HEK293 (cell line): Measurements from ENCODE around the gene KLHL11.
A peak's percentile ranks its signal among the peaks of the same experiment; 100 is the strongest.

Source experiments
- ATF2 ChIP-seq: fragments of 450-650 bp; formaldehyde crosslinking; IDR thresholded peaks from 2 replicates; pipeline ENCODE4 v1.5.1; 2016; ENCODE audit warnings: missing biosample characterization, missing genetic modification characterization, low read depth
- BCL11B ChIP-seq: fragments of 450-650 bp; formaldehyde crosslinking; IDR thresholded peaks from 2 replicates; pipeline ENCODE4 v1.5.1; 2016; ENCODE audit warnings: low read depth, missing biosample characterization, missing genetic modification characterization
- EGR2 ChIP-seq: fragments of 450-650 bp; formaldehyde crosslinking; IDR thresholded peaks from 2 replicates; pipeline ENCODE4 v1.5.1; 2016; ENCODE audit warnings: low read depth, missing biosample characterization, missing genetic modification characterization
- FEZF1 ChIP-seq: fragments of 450-650 bp; formaldehyde crosslinking; IDR thresholded peaks from 2 replicates; pipeline ENCODE4 v1.5.1; 2016; ENCODE audit warnings: missing biosample characterization, missing genetic modification characterization
- IKZF3 ChIP-seq: fragments of 450-650 bp; IDR thresholded peaks from 2 replicates; pipeline ENCODE4 v1.5.0; 2018; ENCODE audit warnings: missing biosample characterization, mild to moderate bottlenecking, missing genetic modification characterization, moderate library complexity
- OVOL3 ChIP-seq: fragments of 450-650 bp; formaldehyde crosslinking; IDR thresholded peaks from 2 replicates; pipeline ENCODE4 v1.5.1; 2016; ENCODE audit warnings: missing biosample characterization, missing genetic modification characterization
- YY2 ChIP-seq: fragments of 450-650 bp; formaldehyde crosslinking; IDR thresholded peaks from 2 replicates; pipeline ENCODE4 v1.5.1; 2016; ENCODE audit warnings: missing biosample characterization, missing genetic modification characterization
- ZBTB17 ChIP-seq: fragments of 450-650 bp; formaldehyde crosslinking; IDR thresholded peaks from 2 replicates; pipeline ENCODE4 v1.5.1; 2016; ENCODE audit warnings: missing biosample characterization, missing genetic modification characterization
- ZBTB21 ChIP-seq: fragments of 450-650 bp; formaldehyde crosslinking; IDR thresholded peaks from 2 replicates; pipeline ENCODE4 v1.5.1; 2017; ENCODE audit warnings: missing biosample characterization, missing genetic modification characterization
- ZBTB8A ChIP-seq: fragments of 450-650 bp; formaldehyde crosslinking; IDR thresholded peaks from 2 replicates; pipeline ENCODE4 v1.5.1; 2016; ENCODE audit warnings: missing biosample characterization, missing genetic modification characterization
- ZNF112 ChIP-seq: fragments of 450-650 bp; formaldehyde crosslinking; IDR thresholded peaks from 2 replicates; pipeline ENCODE4 v1.5.0; 2017; ENCODE audit warnings: missing biosample characterization, missing genetic modification characterization
- ZNF121 ChIP-seq: fragments of 450-650 bp; formaldehyde crosslinking; IDR thresholded peaks from 2 replicates; pipeline ENCODE4 v1.5.1; 2016; ENCODE audit warnings: missing biosample characterization, missing genetic modification characterization
- ZNF155 ChIP-seq: fragments of 450-650 bp; formaldehyde crosslinking; IDR thresholded peaks from 2 replicates; pipeline ENCODE4 v1.5.1; 2016; ENCODE audit warnings: missing biosample characterization, missing genetic modification characterization
- ZNF157 ChIP-seq: fragments of 450-650 bp; formaldehyde crosslinking; IDR thresholded peaks from 2 replicates; pipeline ENCODE4 v1.5.1; 2016; ENCODE audit warnings: missing biosample characterization, missing genetic modification characterization
- ZNF221 ChIP-seq: fragments of 450-650 bp; formaldehyde crosslinking; IDR thresholded peaks from 2 replicates; pipeline ENCODE4 v1.5.1; 2017; ENCODE audit warnings: missing biosample characterization, missing genetic modification characterization, borderline replicate concordance
- ZNF292 ChIP-seq: fragments of 450-650 bp; formaldehyde crosslinking; IDR thresholded peaks from 2 replicates; pipeline ENCODE4 v1.5.1; 2016; ENCODE audit warnings: low read depth, missing biosample characterization, missing genetic modification characterization, borderline replicate concordance
- ZNF350 ChIP-seq: fragments of 450-650 bp; formaldehyde crosslinking; IDR thresholded peaks from 2 replicates; pipeline ENCODE4 v1.5.0; 2017; ENCODE audit warnings: missing biosample characterization, mild to moderate bottlenecking, missing genetic modification characterization
- ZNF354C ChIP-seq: fragments of 450-650 bp; formaldehyde crosslinking; IDR thresholded peaks from 2 replicates; pipeline ENCODE4 v1.5.1; 2016; ENCODE audit warnings: missing biosample characterization, missing genetic modification characterization, low read depth, borderline replicate concordance
- ZNF473 ChIP-seq: fragments of 450-650 bp; formaldehyde crosslinking; IDR thresholded peaks from 2 replicates; pipeline ENCODE4 v1.5.1; 2017; ENCODE audit warnings: missing biosample characterization, missing genetic modification characterization
- ZNF488 ChIP-seq: fragments of 450-650 bp; formaldehyde crosslinking; IDR thresholded peaks from 2 replicates; pipeline ENCODE4 v1.5.1; 2016; ENCODE audit warnings: missing biosample characterization, missing genetic modification characterization
- ZNF571 ChIP-seq: fragments of 450-650 bp; formaldehyde crosslinking; IDR thresholded peaks from 2 replicates; pipeline ENCODE4 v1.5.0; 2017; ENCODE audit warnings: missing biosample characterization, missing genetic modification characterization
- ZNF580 ChIP-seq: fragments of 450-650 bp; formaldehyde crosslinking; IDR thresholded peaks from 2 replicates; pipeline ENCODE4 v1.5.1; 2016; ENCODE audit warnings: missing biosample characterization, missing genetic modification characterization
- ZNF610 ChIP-seq: fragments of 450-650 bp; formaldehyde crosslinking; IDR thresholded peaks from 2 replicates; pipeline ENCODE4 v1.5.1; 2016; ENCODE audit warnings: missing biosample characterization, missing genetic modification characterization, borderline replicate concordance
- ZNF626 ChIP-seq: fragments of 450-650 bp; sonication (Bioruptor Pico); formaldehyde crosslinking; IDR thresholded peaks from 2 replicates; pipeline ENCODE4 v1.5.1; 2018; ENCODE audit warnings: missing biosample characterization, missing genetic modification characterization, inconsistent platforms
- ZNF670 ChIP-seq: fragments of 450-650 bp; formaldehyde crosslinking; IDR thresholded peaks from 2 replicates; pipeline ENCODE4 v1.5.1; 2016; ENCODE audit warnings: missing biosample characterization, missing genetic modification characterization, low read depth
- ZNF701 ChIP-seq: fragments of 450-650 bp; formaldehyde crosslinking; IDR thresholded peaks from 2 replicates; pipeline ENCODE4 v1.5.1; 2016; ENCODE audit warnings: missing biosample characterization, missing genetic modification characterization
- ZNF704 ChIP-seq: fragments of 450-650 bp; formaldehyde crosslinking; IDR thresholded peaks from 2 replicates; pipeline ENCODE4 v1.5.1; 2016; ENCODE audit warnings: missing biosample characterization, missing genetic modification characterization
- ZNF768 ChIP-seq: fragments of 450-650 bp; formaldehyde crosslinking; IDR thresholded peaks from 2 replicates; pipeline ENCODE4 v1.5.1; 2018; ENCODE audit warnings: missing biosample characterization, mild to moderate bottlenecking, missing genetic modification characterization
- ZNF777 ChIP-seq: fragments of 450-650 bp; formaldehyde crosslinking; IDR thresholded peaks from 2 replicates; pipeline ENCODE4 v1.5.1; 2017; ENCODE audit warnings: missing biosample characterization, missing genetic modification characterization, borderline replicate concordance
- ZNF830 ChIP-seq: fragments of 450-650 bp; IDR thresholded peaks from 2 replicates; pipeline ENCODE4 v1.5.0; 2018; ENCODE audit warnings: missing biosample characterization, missing genetic modification characterization, low read depth, mild to moderate bottlenecking, moderate library complexity
- ZSCAN16 ChIP-seq: fragments of 450-650 bp; formaldehyde crosslinking; IDR thresholded peaks from 2 replicates; pipeline ENCODE4 v1.5.1; 2016; ENCODE audit warnings: missing biosample characterization, missing genetic modification characterization
- TF ChIP-seq, protein P1 (sequence below): fragments of 450-650 bp; formaldehyde crosslinking; IDR thresholded peaks from 2 replicates; pipeline ENCODE4 v1.5.1; 2016; ENCODE audit warnings: missing biosample characterization, missing genetic modification characterization, borderline replicate concordance
- TF ChIP-seq, protein P2 (sequence below): fragments of 450-650 bp; formaldehyde crosslinking; IDR thresholded peaks from 2 replicates; pipeline ENCODE4 v1.5.1; 2016; ENCODE audit warnings: missing biosample characterization, missing genetic modification characterization

KLHL11 gene

DNA sequence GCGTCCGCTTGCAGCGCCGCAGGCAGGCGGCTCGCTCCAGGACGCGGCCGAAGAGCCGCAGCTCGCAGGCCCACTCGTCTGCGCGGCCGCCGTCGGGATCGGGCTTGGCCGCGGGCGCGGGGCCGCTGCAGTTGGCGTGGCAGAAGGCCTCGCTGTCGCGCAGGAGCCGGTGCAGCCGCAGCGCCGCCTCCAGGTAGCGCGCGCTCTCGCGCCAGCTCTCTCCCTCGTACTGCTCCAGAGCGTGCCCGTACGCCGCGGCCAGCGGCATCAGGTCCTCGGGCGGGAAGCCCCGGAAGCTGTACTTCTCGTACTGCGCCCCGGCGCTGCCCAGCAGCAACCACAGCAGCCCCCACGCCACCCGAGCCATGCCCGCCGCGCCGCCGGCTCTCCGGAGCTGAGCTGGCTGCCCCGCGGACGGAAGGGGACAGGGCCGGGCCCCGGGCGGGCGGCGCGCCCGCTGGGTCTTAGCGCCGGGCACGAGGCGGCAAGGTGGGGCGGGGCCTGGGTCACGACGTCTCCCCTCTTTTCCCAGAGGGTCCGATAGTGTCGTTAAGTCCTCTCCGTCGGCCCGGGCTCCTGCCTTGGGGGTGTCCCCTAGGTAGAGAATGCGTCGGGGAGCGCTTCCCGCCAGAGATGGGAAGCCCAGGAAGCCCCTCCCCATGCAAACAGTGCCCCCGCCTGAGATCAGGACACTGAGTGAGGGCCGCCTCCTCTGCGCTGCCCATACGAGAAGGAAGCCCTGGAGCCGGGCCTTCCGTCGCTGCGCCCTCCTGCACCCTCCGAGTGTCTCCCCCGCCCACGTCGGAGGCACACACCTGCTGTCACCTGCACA lies 53.5 kb downstream of the KLHL11 start, which contains the start of gene P3H4 (continued):
- no peak for TF ChIP-seq ZNF626
- no peak for TF ChIP-seq ZNF221 (tag by site-specific recombination)
- no peak for TF ChIP-seq ZNF830
- TF ChIP-seq, protein P1, sequence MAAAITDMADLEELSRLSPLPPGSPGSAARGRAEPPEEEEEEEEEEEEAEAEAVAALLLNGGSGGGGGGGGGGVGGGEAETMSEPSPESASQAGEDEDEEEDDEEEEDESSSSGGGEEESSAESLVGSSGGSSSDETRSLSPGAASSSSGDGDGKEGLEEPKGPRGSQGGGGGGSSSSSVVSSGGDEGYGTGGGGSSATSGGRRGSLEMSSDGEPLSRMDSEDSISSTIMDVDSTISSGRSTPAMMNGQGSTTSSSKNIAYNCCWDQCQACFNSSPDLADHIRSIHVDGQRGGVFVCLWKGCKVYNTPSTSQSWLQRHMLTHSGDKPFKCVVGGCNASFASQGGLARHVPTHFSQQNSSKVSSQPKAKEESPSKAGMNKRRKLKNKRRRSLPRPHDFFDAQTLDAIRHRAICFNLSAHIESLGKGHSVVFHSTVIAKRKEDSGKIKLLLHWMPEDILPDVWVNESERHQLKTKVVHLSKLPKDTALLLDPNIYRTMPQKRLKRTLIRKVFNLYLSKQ (tag by site-specific recombination), result 0 out of 2 replicates have a peak, but pooled peaks have one; percentile 2
- no peak for TF ChIP-seq OVOL3 (tag by site-specific recombination)
- no peak for TF ChIP-seq ZNF155 (tag by site-specific recombination)
- no peak for TF ChIP-seq BCL11B (tag by site-specific recombination)
- no peak for TF ChIP-seq ZNF701
- TF ChIP-seq ZNF777 (tag by site-specific recombination), result no peak
- TF ChIP-seq ZBTB17 (tag by site-specific recombination), result no peak
- no peak for TF ChIP-seq ATF2 (tag by site-specific recombination)
- TF ChIP-seq, protein P2, sequence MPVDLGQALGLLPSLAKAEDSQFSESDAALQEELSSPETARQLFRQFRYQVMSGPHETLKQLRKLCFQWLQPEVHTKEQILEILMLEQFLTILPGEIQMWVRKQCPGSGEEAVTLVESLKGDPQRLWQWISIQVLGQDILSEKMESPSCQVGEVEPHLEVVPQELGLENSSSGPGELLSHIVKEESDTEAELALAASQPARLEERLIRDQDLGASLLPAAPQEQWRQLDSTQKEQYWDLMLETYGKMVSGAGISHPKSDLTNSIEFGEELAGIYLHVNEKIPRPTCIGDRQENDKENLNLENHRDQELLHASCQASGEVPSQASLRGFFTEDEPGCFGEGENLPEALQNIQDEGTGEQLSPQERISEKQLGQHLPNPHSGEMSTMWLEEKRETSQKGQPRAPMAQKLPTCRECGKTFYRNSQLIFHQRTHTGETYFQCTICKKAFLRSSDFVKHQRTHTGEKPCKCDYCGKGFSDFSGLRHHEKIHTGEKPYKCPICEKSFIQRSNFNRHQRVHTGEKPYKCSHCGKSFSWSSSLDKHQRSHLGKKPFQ, result no peak
- no peak for TF ChIP-seq FEZF1 (tag by site-specific recombination)
- TF ChIP-seq ZBTB8A (tag by site-specific recombination), result peak; percentile 86
- no peak for TF ChIP-seq ZNF670
- no peak for TF ChIP-seq ZNF292
- TF ChIP-seq ZNF768 (tag by site-specific recombination), result no peak
- no peak for TF ChIP-seq ZNF580 (tag by site-specific recombination)
- TF ChIP-seq ZNF571 (tag by site-specific recombination), result no peak
- TF ChIP-seq YY2 (tag by site-specific recombination), result no peak
- no peak for TF ChIP-seq IKZF3 (tag by site-specific recombination)
- TF ChIP-seq ZNF350 (tag by site-specific recombination), result no peak
- TF ChIP-seq ZSCAN16 (tag by site-specific recombination), result no peak
- no peak for TF ChIP-seq ZNF157
- TF ChIP-seq ZNF354C, result no peak
- TF ChIP-seq ZNF704 (tag by site-specific recombination), result no peak
- TF ChIP-seq ZNF488 (tag by site-specific recombination), result no peak
- no peak for TF ChIP-seq ZBTB21 (tag by site-specific recombination)
- no peak for TF ChIP-seq ZNF112
- TF ChIP-seq ZNF121 (tag by site-specific recombination), result no peak
- peak; percentile 71; the same call in 1 of the 2 replicates for TF ChIP-seq EGR2 (tag by site-specific recombination)
- no peak for TF ChIP-seq ZNF473 (tag by site-specific recombination)
- no peak for TF ChIP-seq ZNF610
